ENCODE results near the gene CHST4.
"Not testable (repeated sequence)": the region's sequence is repeated elsewhere in the genome, so short reads cannot be mapped to it uniquely, and the experiment has no call there.

CHST4 gene

GRCh38 chr16:71493213-71493612 is 33.0 kb upstream of the CHST4 start:
- Histone ChIP-seq H3K4me3 (ENCODE audit: low read depth in 1 of 2, low read length in 1 of 2) (no peak overlapping the region), H3K27ac (no peak overlapping the region), H3K4me1 (ENCODE audit: control insufficient read depth in 1 of 2, insufficient read depth in 1 of 2, low read depth in 1 of 2, low read length in 1 of 2) (no peaks in the 10 kb centered on the region), H3K36me3 (no peaks in the 10 kb centered on the region), H3K9me3 (no peaks in the 10 kb centered on the region), H3K27me3 (no peaks in the 10 kb centered on the region)
- TF ChIP-seq CTCF (IDR thresholded peaks at IDR 0.05) = no peak

GRCh38 chr16:71498031-71498430 is 28.2 kb upstream of the CHST4 start:
- H3K36me3 ChIP-seq = no peaks in the 10 kb centered on the region
- H3K9me3 ChIP-seq = no peaks in the 10 kb centered on the region
- H3K27me3 ChIP-seq = no peaks in the 10 kb centered on the region
- TF ChIP-seq CTCF (IDR thresholded peaks at IDR 0.05) = no peak
- H3K27ac ChIP-seq = no peak overlapping the region
- H3K4me3 ChIP-seq (ENCODE audit: low read depth in 1 of 2, low read length in 1 of 2) = no peak overlapping the region
- H3K4me1 ChIP-seq (ENCODE audit: control insufficient read depth in 1 of 2, insufficient read depth in 1 of 2, low read depth in 1 of 2, low read length in 1 of 2) = no peaks in the 10 kb centered on the region

- Histone ChIP-seq H3K36me3 (no peaks in the 10 kb centered on the region), H3K27ac (no peak overlapping the region), H3K27me3 (no peaks in the 10 kb centered on the region), H3K9me3 (no peaks in the 10 kb centered on the region), H3K4me3 (ENCODE audit: low read depth in 1 of 2, low read length in 1 of 2) (no peak overlapping the region), H3K4me1 (ENCODE audit: control insufficient read depth in 1 of 2, insufficient read depth in 1 of 2, low read depth in 1 of 2, low read length in 1 of 2) (no peaks in the 10 kb centered on the region)
- TF ChIP-seq CTCF (IDR thresholded peaks at IDR 0.05) = no peak
Observed at GRCh38 chr16:71499775-71500364, 26.4 kb upstream of the CHST4 start.

GRCh38 chr16:71500964-71501363 is 25.3 kb upstream of the CHST4 start:
- H3K4me3 ChIP-seq (ENCODE audit: low read depth in 1 of 2, low read length in 1 of 2) = no peak overlapping the region
- no peak overlapping the region for H3K27ac ChIP-seq
- H3K27me3 ChIP-seq = no peaks in the 10 kb centered on the region
- H3K4me1 ChIP-seq (ENCODE audit: control insufficient read depth in 1 of 2, insufficient read depth in 1 of 2, low read depth in 1 of 2, low read length in 1 of 2) = no peaks in the 10 kb centered on the region
- no peaks in the 10 kb centered on the region for H3K9me3 ChIP-seq
- H3K36me3 ChIP-seq = no peaks in the 10 kb centered on the region
- TF ChIP-seq CTCF (IDR thresholded peaks at IDR 0.05) = no peak

- Histone ChIP-seq H3K27ac (no peak overlapping the region), H3K9me3 (no peaks in the 10 kb centered on the region), H3K36me3 (no peaks in the 10 kb centered on the region), H3K27me3 (peaks cover under 1% of the 10 kb centered on the region), H3K4me1 (ENCODE audit: control insufficient read depth in 1 of 2, insufficient read depth in 1 of 2, low read depth in 1 of 2, low read length in 1 of 2) (no peaks in the 10 kb centered on the region), H3K4me3 (ENCODE audit: low read depth in 1 of 2, low read length in 1 of 2) (no peak overlapping the region)
- TF ChIP-seq CTCF (IDR thresholded peaks at IDR 0.05) = no peak
Observed at GRCh38 chr16:71501547-71501946, 24.7 kb upstream of the CHST4 start.

GRCh38 chr16:71504051-71504450 is 22.2 kb upstream of the CHST4 start:
- not testable (repeated sequence) for H3K9me3 ChIP-seq; H3K36me3 ChIP-seq; H3K4me3 ChIP-seq (ENCODE audit: low read depth in 1 of 2, low read length in 1 of 2); H3K4me1 ChIP-seq (ENCODE audit: control insufficient read depth in 1 of 2, insufficient read depth in 1 of 2, low read depth in 1 of 2, low read length in 1 of 2); H3K27ac ChIP-seq
- peaks cover 14% of the 10 kb centered on the region for H3K27me3 ChIP-seq

All from neutrophil (primary cell).